Rectal smooth muscle tissue (tissue), 1 donor: Measurements from ENCODE around the gene ACADM.
A peak's percentile ranks its signal among the peaks of the same experiment; 100 is the strongest.
"Not testable (repeated sequence)": the region's sequence is repeated elsewhere in the genome, so short reads cannot be mapped to it uniquely, and the experiment has no call there.

Experiments used
- H3K27ac ChIP-seq: one replicate; pipeline ENCODE4 v1.7.0; 2013; ENCODE audit warnings: low read depth, low read length, inconsistent platforms
- H3K27me3 ChIP-seq: one replicate; pipeline ENCODE4 v1.7.0; 2013; ENCODE audit warnings: low read length; ENCODE audit not compliant: control insufficient read depth, insufficient read depth
- H3K36me3 ChIP-seq: one replicate; pipeline ENCODE4 v1.7.0; 2013; ENCODE audit warnings: low read length; ENCODE audit not compliant: control insufficient read depth, insufficient read depth
- H3K4me1 ChIP-seq: one replicate; pipeline ENCODE4 v1.7.0; 2013; ENCODE audit warnings: low read length; ENCODE audit not compliant: control insufficient read depth, insufficient read depth
- H3K4me3 ChIP-seq: one replicate; pipeline ENCODE4 v1.7.0; 2013; ENCODE audit warnings: low read length
- H3K9ac ChIP-seq: one replicate; pipeline ENCODE4 v1.7.0; 2013; ENCODE audit warnings: low read length

Gene ACADM

DNA sequence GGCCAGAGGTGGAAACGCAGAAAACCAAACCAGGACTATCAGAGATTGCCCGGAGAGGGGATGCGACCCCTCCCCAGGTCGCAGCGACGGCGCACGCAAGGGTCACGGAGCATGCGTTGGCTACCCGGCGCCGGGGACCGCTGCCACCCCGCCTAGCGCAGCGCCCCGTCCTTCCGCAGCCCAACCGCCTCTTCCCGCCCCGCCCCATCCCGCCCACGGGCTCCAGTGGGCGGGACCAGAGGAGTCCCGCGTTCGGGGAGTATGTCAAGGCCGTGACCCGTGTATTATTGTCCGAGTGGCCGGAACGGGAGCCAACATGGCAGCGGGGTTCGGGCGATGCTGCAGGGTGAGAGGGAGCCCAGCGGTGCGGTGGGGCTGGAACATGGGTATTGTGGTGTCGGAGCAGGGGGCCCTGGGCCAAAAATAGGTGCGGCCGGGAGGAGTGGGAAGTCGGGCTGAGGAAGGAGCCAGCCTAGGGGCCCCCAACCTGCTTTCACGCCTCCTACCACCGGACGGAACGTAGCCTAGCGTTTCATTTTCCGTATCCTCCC, at the start of gene ACADM:
ACADM (plus strand) TSS at position 238 of the 551 bp plus-strand sequence; CDS start at position 317, 79 bp downstream.
- no peaks in the 10 kb centered on the region for H3K36me3 ChIP-seq
- peak within 1 kb of the TSS; percentile 86 for H3K9ac ChIP-seq
- peak within 1 kb of the TSS; percentile 99 for H3K4me3 ChIP-seq
- peaks cover 9% of the 10 kb centered on the region for H3K4me1 ChIP-seq
- peak within 1 kb of the TSS; percentile 92 for H3K27ac ChIP-seq
- H3K27me3 ChIP-seq = no peaks in the 10 kb centered on the region

DNA sequence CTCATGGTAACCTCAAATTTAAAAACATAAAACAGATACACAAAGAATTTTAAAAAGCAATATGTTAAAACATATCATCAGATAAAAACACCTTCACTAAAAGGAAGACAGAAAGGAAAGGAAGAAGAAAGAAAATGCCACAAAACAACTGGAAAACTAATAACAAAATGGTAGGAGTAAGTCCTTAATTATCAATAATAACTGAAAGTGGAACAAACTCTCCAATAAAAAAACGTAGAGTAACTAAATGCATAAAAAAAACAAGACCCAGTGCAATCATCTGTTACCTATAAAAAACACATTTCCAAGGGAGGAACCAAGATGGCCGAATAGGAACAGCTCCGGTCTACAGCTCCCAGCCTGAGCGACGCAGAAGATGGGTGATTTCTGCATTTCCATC, 47.1 kb upstream of the ACADM start:
- H3K36me3 ChIP-seq = no peaks in the 10 kb centered on the region
- H3K27me3 ChIP-seq = no peaks in the 10 kb centered on the region
- no peak overlapping the region for H3K9ac ChIP-seq
- H3K27ac ChIP-seq = no peak overlapping the region
- H3K4me3 ChIP-seq = no peak overlapping the region
- no peaks in the 10 kb centered on the region for H3K4me1 ChIP-seq

DNA sequence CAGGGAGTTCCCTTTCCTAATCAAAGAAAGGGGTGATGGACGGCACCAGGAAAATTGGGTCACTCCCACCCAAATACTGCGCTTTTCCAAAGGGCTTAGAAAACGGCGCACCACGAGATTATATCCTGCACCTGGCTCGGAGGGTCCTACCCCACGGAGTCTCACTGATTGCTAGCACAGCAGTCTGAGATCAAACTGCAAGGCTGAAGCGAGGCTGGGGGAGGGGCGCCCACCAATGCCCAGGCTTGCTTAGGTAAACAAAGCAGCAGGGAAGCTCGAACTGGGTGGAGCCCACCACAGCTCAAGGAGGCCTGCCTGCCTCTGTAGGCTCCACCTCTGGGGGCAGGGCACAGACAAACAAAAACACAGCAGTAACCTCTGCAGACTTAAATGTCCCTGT, 46.5 kb upstream of the ACADM start:
- H3K9ac ChIP-seq, H3K4me3 ChIP-seq, H3K27ac ChIP-seq, H3K27me3 ChIP-seq, H3K36me3 ChIP-seq, H3K4me1 ChIP-seq: not testable (repeated sequence)

DNA sequence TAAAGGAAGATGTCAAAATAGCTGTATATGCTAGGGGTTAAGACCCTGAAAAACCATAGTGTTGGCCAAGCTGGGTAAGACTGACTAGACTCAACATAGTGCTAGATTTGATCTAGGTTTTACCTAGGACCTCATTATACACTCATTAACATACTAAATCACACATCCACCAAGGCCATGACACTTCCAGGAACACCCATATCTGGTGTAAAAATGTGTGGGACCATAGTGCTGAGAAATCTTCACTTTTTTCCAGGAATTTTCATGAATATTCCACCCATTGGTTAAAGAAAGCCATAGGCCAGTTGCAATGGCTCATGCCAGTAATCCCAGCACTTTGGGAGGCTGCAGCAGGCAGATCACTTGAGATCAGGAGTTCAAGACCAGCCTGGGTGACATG, 34.0 kb upstream of the ACADM start:
- H3K9ac ChIP-seq = no peak overlapping the region
- H3K27ac ChIP-seq = no peak overlapping the region
- no peaks in the 10 kb centered on the region for H3K36me3 ChIP-seq
- H3K27me3 ChIP-seq = no peaks in the 10 kb centered on the region
- H3K4me1 ChIP-seq = no peaks in the 10 kb centered on the region
- H3K4me3 ChIP-seq = no peak overlapping the region

DNA sequence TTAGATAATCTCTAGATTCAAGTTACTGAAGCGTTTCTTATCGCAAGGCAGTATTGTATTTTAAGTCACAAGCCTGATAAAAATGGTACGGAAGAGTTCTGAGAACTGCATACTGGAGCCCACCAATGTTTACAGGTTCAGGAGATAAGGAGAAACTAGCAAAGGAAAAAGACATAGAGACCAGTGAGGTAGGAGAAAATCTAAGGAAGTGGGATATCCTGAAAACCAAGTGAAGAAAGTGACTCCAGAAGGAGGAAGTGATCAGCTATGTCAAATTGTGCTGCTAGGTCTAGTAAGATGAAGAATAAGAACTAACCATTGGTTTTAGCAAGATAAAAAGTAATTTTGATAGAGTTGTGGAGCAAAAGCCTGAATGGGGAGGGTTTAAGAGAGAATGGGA, 31.0 kb upstream of the ACADM start:
- no peak overlapping the region for H3K4me3 ChIP-seq
- H3K27me3 ChIP-seq = no peaks in the 10 kb centered on the region
- no peak overlapping the region for H3K27ac ChIP-seq
- no peaks in the 10 kb centered on the region for H3K36me3 ChIP-seq
- H3K4me1 ChIP-seq = no peaks in the 10 kb centered on the region
- H3K9ac ChIP-seq = no peak overlapping the region

DNA sequence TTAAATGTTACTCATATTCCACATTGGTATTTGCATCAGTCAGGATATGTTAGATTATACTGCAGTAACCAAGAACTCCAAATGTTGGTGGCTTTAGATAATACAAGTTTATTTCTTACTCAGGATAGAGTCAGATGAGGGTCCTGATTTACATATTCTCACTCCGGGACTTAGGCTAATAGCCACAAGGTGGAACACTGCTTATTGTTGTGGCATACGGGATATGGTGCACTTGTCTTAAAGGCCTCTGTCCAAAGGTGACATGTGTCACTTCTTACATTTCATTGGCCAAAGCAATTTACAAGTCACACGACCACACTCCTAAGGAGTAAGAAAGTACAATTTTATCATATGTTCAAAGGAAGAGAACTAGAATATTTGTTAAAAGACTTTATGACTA, 28.5 kb upstream of the ACADM start:
- no peaks in the 10 kb centered on the region for H3K4me1 ChIP-seq
- no peak overlapping the region for H3K27ac ChIP-seq
- no peaks in the 10 kb centered on the region for H3K36me3 ChIP-seq
- no peak overlapping the region for H3K9ac ChIP-seq
- H3K27me3 ChIP-seq = no peaks in the 10 kb centered on the region
- no peak overlapping the region for H3K4me3 ChIP-seq

DNA sequence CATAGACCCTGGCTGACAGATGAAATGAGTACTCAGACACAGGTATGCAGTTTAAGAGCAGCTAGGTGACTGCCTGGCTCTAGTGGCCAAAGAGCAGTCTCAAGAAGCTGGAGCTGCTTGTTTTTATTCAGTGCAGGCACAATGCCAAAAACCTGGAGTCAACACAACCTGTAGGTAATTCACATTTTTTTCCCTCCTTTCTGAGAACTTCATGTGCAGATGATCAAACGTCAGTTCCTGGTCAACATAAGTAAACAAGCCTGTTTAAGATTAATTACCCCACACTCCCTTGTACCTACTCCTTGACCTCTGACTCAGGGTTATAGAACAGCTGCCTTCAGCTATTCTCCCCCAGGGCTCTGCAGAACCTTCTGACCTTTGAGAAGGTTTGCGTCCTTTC, 17.3 kb upstream of the ACADM start:
- Histone ChIP-seq H3K9ac (no peak overlapping the region), H3K4me1 (no peaks in the 10 kb centered on the region), H3K4me3 (no peak overlapping the region), H3K27me3 (no peaks in the 10 kb centered on the region), H3K27ac (no peak overlapping the region), H3K36me3 (no peaks in the 10 kb centered on the region)

DNA sequence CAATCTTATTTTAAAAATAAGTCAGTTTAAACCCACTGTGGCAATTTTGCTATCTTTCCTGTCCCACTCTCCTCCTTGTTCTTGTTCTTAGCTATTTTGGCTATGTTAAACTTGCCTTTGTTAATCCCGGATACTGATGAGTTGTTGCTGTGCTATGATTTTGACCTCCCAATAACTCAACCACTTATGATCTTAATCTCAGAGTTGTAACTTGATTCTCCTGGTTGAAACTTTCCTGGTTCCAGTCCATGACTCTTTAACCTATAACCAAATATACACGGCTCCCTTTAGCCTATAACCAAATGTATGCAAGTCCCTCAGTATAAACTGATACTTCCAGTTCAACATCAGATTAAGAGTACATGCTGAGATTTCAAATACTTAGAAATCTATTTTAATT, 15.6 kb upstream of the ACADM start:
- no peak overlapping the region for H3K9ac ChIP-seq
- no peak overlapping the region for H3K27ac ChIP-seq
- no peaks in the 10 kb centered on the region for H3K27me3 ChIP-seq
- H3K4me3 ChIP-seq = no peak overlapping the region
- no peaks in the 10 kb centered on the region for H3K36me3 ChIP-seq
- H3K4me1 ChIP-seq = no peaks in the 10 kb centered on the region

DNA sequence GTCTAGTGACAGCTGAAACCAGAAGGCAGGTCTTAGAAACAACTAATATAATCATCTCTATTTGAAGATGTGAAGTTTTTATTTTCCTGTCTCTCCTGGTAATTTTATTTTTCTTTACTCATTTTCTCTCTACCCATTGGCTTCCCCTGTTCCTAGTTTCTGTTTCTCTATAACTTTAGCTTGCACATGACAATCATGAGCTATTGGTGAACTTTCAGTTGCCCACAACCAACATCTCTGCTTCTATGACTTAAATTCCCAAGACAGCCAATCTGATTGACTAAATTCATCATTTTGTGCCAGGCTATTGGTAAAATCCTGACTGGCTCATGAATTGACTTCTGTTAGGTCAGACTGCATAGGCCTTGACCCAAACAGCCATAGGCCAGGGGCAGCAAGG, 13.7 kb upstream of the ACADM start:
- H3K36me3 ChIP-seq = no peaks in the 10 kb centered on the region
- H3K4me3 ChIP-seq = no peak overlapping the region
- no peak overlapping the region for H3K27ac ChIP-seq
- no peak overlapping the region for H3K9ac ChIP-seq
- no peaks in the 10 kb centered on the region for H3K27me3 ChIP-seq
- no peaks in the 10 kb centered on the region for H3K4me1 ChIP-seq

DNA sequence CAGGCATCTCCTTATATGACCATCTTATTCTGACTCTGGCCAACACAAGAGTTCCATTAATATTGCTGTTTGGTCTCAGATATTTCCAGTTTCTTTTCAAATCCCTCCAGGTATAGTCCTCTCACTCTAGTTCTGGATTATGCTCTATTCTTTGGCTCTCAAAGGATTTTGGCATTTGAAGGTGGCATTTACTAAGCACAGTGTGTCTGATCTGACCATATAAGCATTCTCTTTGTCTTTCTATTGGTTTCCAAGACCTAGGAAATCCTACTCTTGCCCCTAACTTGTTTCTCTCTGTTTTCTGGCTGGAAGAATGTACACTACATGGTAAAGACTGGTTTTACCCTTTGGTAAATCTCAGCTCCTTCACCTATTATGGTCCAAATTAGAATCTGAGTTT, 12.7 kb upstream of the ACADM start:
- no peaks in the 10 kb centered on the region for H3K4me1 ChIP-seq
- no peaks in the 10 kb centered on the region for H3K27me3 ChIP-seq
- no peaks in the 10 kb centered on the region for H3K36me3 ChIP-seq
- H3K4me3 ChIP-seq = no peak overlapping the region
- H3K27ac ChIP-seq = no peak overlapping the region
- no peak overlapping the region for H3K9ac ChIP-seq

DNA sequence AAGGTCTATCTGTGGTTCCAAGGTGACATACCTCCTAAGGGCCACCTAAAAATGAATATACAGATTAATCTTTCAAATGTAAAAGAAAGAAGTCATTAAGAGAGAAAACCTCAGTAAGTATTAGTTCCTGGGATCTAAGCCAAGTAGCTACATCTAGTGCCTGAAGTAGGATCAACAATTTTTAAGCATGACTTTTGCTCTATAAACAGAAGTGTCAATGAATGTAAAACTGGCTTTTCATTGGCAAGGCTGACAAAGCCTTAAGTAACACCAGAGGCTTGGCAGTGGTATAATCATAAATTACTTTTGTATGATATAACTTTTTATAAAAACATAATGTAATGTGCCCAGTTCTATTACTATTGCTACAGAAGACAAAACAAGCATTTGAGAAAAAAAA, 12.2 kb upstream of the ACADM start:
- no peak overlapping the region for H3K9ac ChIP-seq
- H3K36me3 ChIP-seq = no peaks in the 10 kb centered on the region
- no peaks in the 10 kb centered on the region for H3K27me3 ChIP-seq
- no peak overlapping the region for H3K4me3 ChIP-seq
- no peak overlapping the region for H3K27ac ChIP-seq
- no peaks in the 10 kb centered on the region for H3K4me1 ChIP-seq

DNA sequence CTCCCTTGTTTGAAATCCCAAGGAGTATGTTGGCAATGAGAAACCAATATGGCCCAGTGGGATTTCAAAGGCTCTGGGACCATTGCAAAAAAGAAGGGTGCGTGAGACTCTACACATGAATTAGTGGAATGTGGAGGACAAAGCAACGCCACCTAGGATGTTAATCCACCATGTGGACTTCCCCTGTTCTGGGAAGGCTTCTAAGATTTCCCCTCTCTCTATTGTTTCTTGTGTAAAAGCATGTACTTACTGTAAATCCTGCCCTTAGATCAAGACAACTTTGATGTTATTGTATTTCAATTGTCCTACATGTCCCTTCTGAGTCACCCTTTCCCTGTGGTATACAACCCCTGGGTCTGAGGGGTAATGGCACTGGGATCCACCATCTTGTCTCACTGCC, 4.7 kb upstream of the ACADM start:
- Histone ChIP-seq H3K9ac (no peak overlapping the region), H3K4me3 (no peak overlapping the region), H3K27me3 (no peaks in the 10 kb centered on the region), H3K27ac (no peak overlapping the region), H3K4me1 (peaks cover 4% of the 10 kb centered on the region), H3K36me3 (no peaks in the 10 kb centered on the region)

DNA sequence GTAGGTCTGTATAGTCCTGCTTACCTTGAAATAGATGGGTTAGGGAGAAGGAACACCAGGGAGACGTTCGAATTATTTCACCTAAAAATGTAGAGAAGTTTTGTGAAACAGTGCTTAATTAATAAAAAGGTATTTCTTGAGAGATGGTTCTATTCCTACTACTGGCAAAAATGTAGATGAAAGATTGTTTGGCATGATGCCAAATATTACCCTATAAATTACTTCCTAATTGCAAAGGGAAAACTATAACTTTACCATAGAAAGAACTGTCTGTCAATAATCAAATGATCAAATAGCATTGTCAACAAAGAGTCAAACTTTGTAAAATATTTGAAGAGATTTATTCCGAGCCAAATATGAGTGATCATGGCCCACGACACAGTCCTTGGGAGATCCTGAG, 4.2 kb upstream of the ACADM start:
- Histone ChIP-seq H3K27me3 (no peaks in the 10 kb centered on the region), H3K36me3 (no peaks in the 10 kb centered on the region), H3K27ac (no peak overlapping the region), H3K4me3 (no peak overlapping the region), H3K4me1 (peaks cover 4% of the 10 kb centered on the region), H3K9ac (no peak overlapping the region)
